Endometrium (tissue), 2 donors: ENCODE measurements around the gene KRTAP3-3.

ENCODE experiments used
- FAIRE-seq: peaks from 2 replicates; lab custom pipeline; 2012; peaks lifted over from hg19 to GRCh38; lab: Jason Lieb, UNC
- donor health status: control.
- donor health status: control.

Gene KRTAP3-3

GRCh38 chr17:40958086-40958953 is 35.6 kb downstream of the KRTAP3-3 start:
- FAIRE-seq, result no peak

- FAIRE-seq, result no peak
Measured at GRCh38 chr17:40956401-40957254, 37.3 kb downstream of the KRTAP3-3 start.

- no peak for FAIRE-seq
Measured at GRCh38 chr17:40953881-40954280, 40.1 kb downstream of the KRTAP3-3 start.

- no peak for FAIRE-seq
Measured at GRCh38 chr17:40952661-40953060, 41.3 kb downstream of the KRTAP3-3 start.

GRCh38 chr17:40952154-40952553 is 41.8 kb downstream of the KRTAP3-3 start:
- FAIRE-seq, result no peak

GRCh38 chr17:40951011-40951622 is 42.8 kb downstream of the KRTAP3-3 start:
- FAIRE-seq, result no peak

GRCh38 chr17:40950176-40950575 is 43.8 kb downstream of the KRTAP3-3 start:
- no peak for FAIRE-seq

- FAIRE-seq, result no peak
Measured at GRCh38 chr17:40949418-40949817, 44.5 kb downstream of the KRTAP3-3 start.

GRCh38 chr17:40947929-40948328 is 46.0 kb downstream of the KRTAP3-3 start:
- FAIRE-seq, result no peak

- no peak for FAIRE-seq
Measured at GRCh38 chr17:40945414-40945813, 48.5 kb downstream of the KRTAP3-3 start.

- no peak for FAIRE-seq
Measured at GRCh38 chr17:40944531-40944930, 49.4 kb downstream of the KRTAP3-3 start.
